Femur (tissue), 1 donor: Measurements from ENCODE around the gene HNF1B.

Experiments
- DNase-seq: peaks from one replicate; pipeline ENCODE4 v3.0.0-alpha.2; 2017

HNF1B gene

GRCh38 chr17:37731056-37731455 lies 13.8 kb downstream of the HNF1B start:
- DNase-seq: no peak

- no peak for DNase-seq
Observed at GRCh38 chr17:37729905-37730304, 15.0 kb downstream of the HNF1B start.

- no peak for DNase-seq
Observed at GRCh38 chr17:37726891-37727675, 17.8 kb downstream of the HNF1B start.

GRCh38 chr17:37726248-37726647 lies 18.6 kb downstream of the HNF1B start:
- no peak for DNase-seq

GRCh38 chr17:37725601-37726146 lies 19.2 kb downstream of the HNF1B start:
- no peak for DNase-seq

- DNase-seq: no peak
Observed at GRCh38 chr17:37725021-37725595, 19.8 kb downstream of the HNF1B start.

GRCh38 chr17:37720989-37721388 lies 23.9 kb downstream of the HNF1B start:
- no peak for DNase-seq

- no peak for DNase-seq
Observed at GRCh38 chr17:37719866-37720265, 25.0 kb downstream of the HNF1B start.

GRCh38 chr17:37718324-37719048 lies 26.4 kb downstream of the HNF1B start:
- no peak for DNase-seq

GRCh38 chr17:37717627-37718323 lies 27.1 kb downstream of the HNF1B start:
- no peak for DNase-seq

- no peak for DNase-seq
Observed at GRCh38 chr17:37714897-37715296, 30.0 kb downstream of the HNF1B start.

- DNase-seq: no peak
Observed at GRCh38 chr17:37713624-37714023, 31.2 kb downstream of the HNF1B start.

- DNase-seq: no peak
Observed at GRCh38 chr17:37713028-37713431, 31.8 kb downstream of the HNF1B start.

- DNase-seq: no peak
Observed at GRCh38 chr17:37711113-37711512, 33.7 kb downstream of the HNF1B start.

- peak; percentile 29 for DNase-seq
Observed at GRCh38 chr17:37710344-37710886, 34.4 kb downstream of the HNF1B start.

GRCh38 chr17:37708616-37709212 lies 36.1 kb downstream of the HNF1B start:
- DNase-seq: no peak

- DNase-seq: no peak
Observed at GRCh38 chr17:37708008-37708615, 36.7 kb downstream of the HNF1B start.

GRCh38 chr17:37706446-37706845 lies 38.4 kb downstream of the HNF1B start:
- no peak for DNase-seq

GRCh38 chr17:37702598-37702997 lies 42.3 kb downstream of the HNF1B start:
- no peak for DNase-seq

GRCh38 chr17:37701496-37701898 lies 43.4 kb downstream of the HNF1B start:
- no peak for DNase-seq

- no peak for DNase-seq
Observed at GRCh38 chr17:37700881-37701280, 44.0 kb downstream of the HNF1B start.
